ENCODE data around the gene ZFR.
"Not testable (repeated sequence)": the region's sequence is repeated elsewhere in the genome, so short reads cannot be mapped to it uniquely, and the experiment has no call there.

Gene ZFR

DNA sequence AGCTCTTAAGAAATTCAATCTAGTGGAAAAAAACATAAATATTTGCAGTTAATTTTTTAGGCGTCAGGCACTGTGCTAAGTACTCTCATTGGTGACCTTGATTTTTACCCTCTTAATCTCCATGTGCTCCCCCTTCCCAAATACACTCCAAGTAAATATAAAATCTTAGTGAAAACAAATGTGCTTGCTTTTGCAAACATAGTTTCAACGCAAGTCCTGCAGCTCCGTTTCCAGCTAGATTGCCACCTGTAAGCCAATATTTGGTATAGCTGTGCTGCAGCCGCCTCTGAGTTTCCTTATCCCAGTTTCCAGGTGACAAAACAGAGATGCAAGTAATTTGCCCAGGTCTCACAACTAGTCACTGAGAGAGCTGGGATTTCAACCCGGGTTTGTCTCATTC is 129.9 kb downstream of the ZFR start:
- H3K9me3 ChIP-seq (ENCODE audit: insufficient read depth, low read length, severe bottlenecking), result no peaks in the 10 kb centered on the region
- no peak overlapping the region for H3K27ac ChIP-seq (ENCODE audit: low read length)
- H3K4me3 ChIP-seq (ENCODE audit: low read depth in 1 of 2, low read length in 2 of 2), result no peak overlapping the region
- H3K4me1 ChIP-seq (ENCODE audit: insufficient read depth, low read length), result peaks cover 24% of the 10 kb centered on the region
- no peak overlapping the region for H3K4me2 ChIP-seq (ENCODE audit: insufficient read depth, low read length)
- H3K79me2 ChIP-seq (ENCODE audit: insufficient read depth, low read length), result peaks cover 28% of the 10 kb centered on the region
- no peak overlapping the region for H2AFZ ChIP-seq (ENCODE audit: low read depth, low read length)
- H3K9ac ChIP-seq (ENCODE audit: low read depth, low read length), result no peak overlapping the region
- TF ChIP-seq, protein P1, sequence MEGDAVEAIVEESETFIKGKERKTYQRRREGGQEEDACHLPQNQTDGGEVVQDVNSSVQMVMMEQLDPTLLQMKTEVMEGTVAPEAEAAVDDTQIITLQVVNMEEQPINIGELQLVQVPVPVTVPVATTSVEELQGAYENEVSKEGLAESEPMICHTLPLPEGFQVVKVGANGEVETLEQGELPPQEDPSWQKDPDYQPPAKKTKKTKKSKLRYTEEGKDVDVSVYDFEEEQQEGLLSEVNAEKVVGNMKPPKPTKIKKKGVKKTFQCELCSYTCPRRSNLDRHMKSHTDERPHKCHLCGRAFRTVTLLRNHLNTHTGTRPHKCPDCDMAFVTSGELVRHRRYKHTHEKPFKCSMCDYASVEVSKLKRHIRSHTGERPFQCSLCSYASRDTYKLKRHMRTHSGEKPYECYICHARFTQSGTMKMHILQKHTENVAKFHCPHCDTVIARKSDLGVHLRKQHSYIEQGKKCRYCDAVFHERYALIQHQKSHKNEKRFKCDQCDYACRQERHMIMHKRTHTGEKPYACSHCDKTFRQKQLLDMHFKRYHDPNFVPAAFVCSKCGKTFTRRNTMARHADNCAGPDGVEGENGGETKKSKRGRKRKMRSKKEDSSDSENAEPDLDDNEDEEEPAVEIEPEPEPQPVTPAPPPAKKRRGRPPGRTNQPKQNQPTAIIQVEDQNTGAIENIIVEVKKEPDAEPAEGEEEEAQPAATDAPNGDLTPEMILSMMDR (IDR thresholded peaks at IDR 0.05; ENCODE audit: borderline replicate concordance, extremely low read depth, low read length, poor library complexity, severe bottlenecking), result no peak
- TF ChIP-seq EZH2 (IDR thresholded peaks at IDR 0.05; ENCODE audit: borderline replicate concordance, low read depth, low read length, severe bottlenecking), result no peak
- ATAC-seq (ENCODE audit: insufficient read depth, low read depth) (no peak), DNase-seq (no peak)
- no peaks in the 10 kb centered on the region for H3K27me3 ChIP-seq (ENCODE audit: insufficient read depth, low read length, poor library complexity)
- H3K36me3 ChIP-seq (ENCODE audit: insufficient read depth, low read length), result no peaks in the 10 kb centered on the region
- H4K20me1 ChIP-seq (ENCODE audit: insufficient read depth, low read length), result peaks cover 8% of the 10 kb centered on the region; the same call in 1 of the 2 replicates

DNA sequence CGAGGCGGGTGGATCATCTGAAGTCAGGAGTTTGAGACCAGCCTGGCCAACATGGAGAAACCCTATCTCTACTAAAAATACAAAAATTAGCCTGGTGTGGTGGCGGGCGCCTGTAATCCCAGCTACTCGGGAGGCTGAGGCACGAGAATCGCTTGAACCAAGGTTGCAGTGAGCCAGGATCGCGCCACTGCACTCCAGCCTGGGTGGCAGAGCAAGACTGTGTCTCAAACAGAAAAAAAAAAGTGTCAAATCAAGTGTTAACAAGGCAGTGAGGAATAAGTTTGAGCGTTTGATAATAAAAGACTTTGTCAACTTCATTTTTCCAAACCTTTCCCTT is 130.4 kb downstream of the ZFR start:
- not testable (repeated sequence) for H3K27ac ChIP-seq (ENCODE audit: low read length); H2AFZ ChIP-seq (ENCODE audit: low read depth, low read length)

DNA sequence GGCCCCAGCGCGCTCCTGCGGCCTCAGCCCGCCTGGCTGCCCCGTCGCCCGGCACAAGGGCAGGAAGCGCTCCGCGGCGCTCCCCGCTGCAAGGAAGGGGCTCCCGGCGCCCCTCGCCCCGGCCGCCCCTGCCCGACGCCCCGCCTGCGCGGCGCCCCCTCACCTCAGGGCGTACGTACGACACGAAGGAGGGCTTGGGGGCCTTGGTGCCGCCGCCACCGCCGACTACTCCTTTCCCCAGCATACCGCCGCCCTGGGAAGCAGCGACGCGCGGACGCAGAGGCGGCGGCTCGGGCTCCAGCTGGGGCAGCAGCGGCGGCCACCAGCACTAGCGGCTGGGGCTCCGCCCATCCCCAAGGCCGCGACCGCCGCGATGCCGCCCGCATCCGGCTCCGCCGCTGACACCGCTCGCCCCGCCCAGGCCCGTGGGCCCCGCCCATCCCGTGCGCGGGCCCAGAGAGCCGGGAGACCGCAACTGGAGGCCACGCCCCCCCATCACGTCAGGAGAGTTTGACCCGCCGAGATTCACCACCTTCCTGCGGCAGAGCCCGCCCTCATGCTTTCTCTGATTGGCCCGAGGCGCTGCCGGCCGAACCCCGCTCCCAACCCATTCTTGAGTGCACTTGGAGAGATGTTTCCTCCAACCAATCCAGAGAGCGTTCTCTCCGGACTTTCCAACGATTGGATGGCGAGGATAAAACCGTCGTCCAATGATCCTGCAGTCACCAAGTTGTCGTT is 131.8 kb downstream of the ZFR start, which contains the start of gene MTMR12:
Gene MTMR12, minus strand, starts transcription at position 345 of the 738 bp plus-strand sequence. Its CDS starts 101 bp downstream, at position 244.
- TF ChIP-seq, protein P1 (IDR thresholded peaks at IDR 0.05; ENCODE audit: borderline replicate concordance, extremely low read depth, low read length, poor library complexity, severe bottlenecking), result peak; percentile 5
- no peak for TF ChIP-seq EZH2 (IDR thresholded peaks at IDR 0.05; ENCODE audit: borderline replicate concordance, low read depth, low read length, severe bottlenecking)
- peak within 1 kb of the TSS; percentile 82 for H3K4me2 ChIP-seq (ENCODE audit: insufficient read depth, low read length)
- H3K36me3 ChIP-seq (ENCODE audit: insufficient read depth, low read length), result no peaks in the 10 kb centered on the region
- peak within 1 kb of the TSS; percentile 87 for H3K9ac ChIP-seq (ENCODE audit: low read depth, low read length)
- peak; percentile 94 for ATAC-seq (ENCODE audit: insufficient read depth, low read depth)
- peak within 1 kb of the TSS; percentile 84 for H3K27ac ChIP-seq (ENCODE audit: low read length)
- peaks cover 24% of the 10 kb centered on the region for H3K4me1 ChIP-seq (ENCODE audit: insufficient read depth, low read length)
- DNase-seq, result peak; percentile 100
- no peaks in the 10 kb centered on the region for H3K9me3 ChIP-seq (ENCODE audit: insufficient read depth, low read length, severe bottlenecking)
- peak within 1 kb of the TSS; percentile 57 to 74 for H3K4me3 ChIP-seq (ENCODE audit: low read depth in 1 of 2, low read length in 2 of 2)
- no peaks in the 10 kb centered on the region for H3K27me3 ChIP-seq (ENCODE audit: insufficient read depth, low read length, poor library complexity)
- peak within 1 kb of the TSS; percentile 88 for H2AFZ ChIP-seq (ENCODE audit: low read depth, low read length)
- H4K20me1 ChIP-seq (ENCODE audit: insufficient read depth, low read length), result peaks cover 9% of the 10 kb centered on the region; the same call in 1 of the 2 replicates
- H3K79me2 ChIP-seq (ENCODE audit: insufficient read depth, low read length), result peaks cover 44% of the 10 kb centered on the region

More for the DNA sequence above, 130.4 kb downstream of the ZFR start:
- peaks cover 24% of the 10 kb centered on the region for H3K4me1 ChIP-seq (ENCODE audit: insufficient read depth, low read length)
- H3K9me3 ChIP-seq (ENCODE audit: insufficient read depth, low read length, severe bottlenecking); ATAC-seq (ENCODE audit: insufficient read depth, low read depth); H3K9ac ChIP-seq (ENCODE audit: low read depth, low read length); DNase-seq; H3K36me3 ChIP-seq (ENCODE audit: insufficient read depth, low read length); H4K20me1 ChIP-seq (ENCODE audit: insufficient read depth, low read length); H3K27me3 ChIP-seq (ENCODE audit: insufficient read depth, low read length, poor library complexity): not testable (repeated sequence)
- peak overlapping the region in 1 of 2 experiments; percentile 73; a peak in 1 of 4 replicates for H3K4me3 ChIP-seq (ENCODE audit: low read depth in 1 of 2, low read length in 2 of 2)
- H3K79me2 ChIP-seq (ENCODE audit: insufficient read depth, low read length), result peaks cover 33% of the 10 kb centered on the region
- H3K4me2 ChIP-seq (ENCODE audit: insufficient read depth, low read length), result peak overlapping the region; percentile 68

- Histone ChIP-seq H3K79me2 (ENCODE audit: insufficient read depth, low read length) (peaks cover 50% of the 10 kb centered on the region), H3K9ac (ENCODE audit: low read depth, low read length) (peak overlapping the region; percentile 87), H2AFZ (ENCODE audit: low read depth, low read length) (peak overlapping the region; percentile 88), H3K4me3 (ENCODE audit: low read depth in 1 of 2, low read length in 2 of 2) (peak overlapping the region; percentile 48 to 74), H3K36me3 (ENCODE audit: insufficient read depth, low read length) (no peaks in the 10 kb centered on the region), H3K4me2 (ENCODE audit: insufficient read depth, low read length) (peak overlapping the region; percentile 82), H3K4me1 (ENCODE audit: insufficient read depth, low read length) (peaks cover 24% of the 10 kb centered on the region), H3K27me3 (ENCODE audit: insufficient read depth, low read length, poor library complexity) (no peaks in the 10 kb centered on the region), H4K20me1 (ENCODE audit: insufficient read depth, low read length) (peaks cover 11% of the 10 kb centered on the region; the same call in 1 of the 2 replicates), H3K9me3 (ENCODE audit: insufficient read depth, low read length, severe bottlenecking) (no peaks in the 10 kb centered on the region), H3K27ac (ENCODE audit: low read length) (peak overlapping the region; percentile 78)
- TF ChIP-seq, protein P1 (IDR thresholded peaks at IDR 0.05; ENCODE audit: borderline replicate concordance, extremely low read depth, low read length, poor library complexity, severe bottlenecking), result no peak
- DNase-seq, result peak; percentile 60
- ATAC-seq (ENCODE audit: insufficient read depth, low read depth), result peak; percentile 18
These were observed 132.3 kb downstream of the ZFR start for GRCh38 chr5:32312197-32312594.
